Stomach smooth muscle (tissue), 2 donors: Measurements from ENCODE around the gene ADAMTS9.

Experiments
- H3K27ac ChIP-seq: one replicate; pipeline ENCODE4 v1.7.0; 2013; ENCODE audit warnings: mild to moderate bottlenecking, low read length, inconsistent platforms
- H3K27me3 ChIP-seq, 2 donors: one replicate each; pipeline ENCODE4 v1.7.0; 2013; ENCODE audit warnings: low read length in 2 of 2; ENCODE audit not compliant: insufficient read depth in 2 of 2, control insufficient read depth in 1 of 2
- H3K36me3 ChIP-seq, 2 donors: one replicate each; pipeline ENCODE4 v1.7.0; 2013; ENCODE audit warnings: low read length in 2 of 2; ENCODE audit not compliant: control insufficient read depth in 2 of 2, insufficient read depth in 2 of 2
- H3K4me1 ChIP-seq: one replicate; pipeline ENCODE4 v1.7.0; 2013; ENCODE audit warnings: low read length; ENCODE audit not compliant: control insufficient read depth, insufficient read depth
- H3K4me3 ChIP-seq, 2 donors: one replicate each; pipeline ENCODE4 v1.7.0; 2013; ENCODE audit warnings: low read length in 2 of 2
- H3K9ac ChIP-seq, 2 donors: one replicate each; pipeline ENCODE4 v1.7.0; 2013; ENCODE audit warnings: low read length in 2 of 2, mild to moderate bottlenecking in 1 of 2
- H3K9me3 ChIP-seq, 2 donors: one replicate each; pipeline ENCODE4 v1.7.0; 2013; ENCODE audit warnings: low read length in 2 of 2; ENCODE audit not compliant: control insufficient read depth in 2 of 2
- donor health status: healthy.
- donor health status: Pancreatic carcinoma.

ADAMTS9 gene

GRCh38 chr3:64595253-64595694, 92.5 kb downstream of the ADAMTS9 start:
- Histone ChIP-seq H3K9ac (no peak overlapping the region), H3K9me3 (no peaks in the 10 kb centered on the region), H3K4me3 (no peak overlapping the region), H3K27me3 (no peaks in the 10 kb centered on the region), H3K4me1 (peaks cover 6% of the 10 kb centered on the region), H3K36me3 (peaks cover 0 to 4% of the 10 kb centered on the region in 2 donors), H3K27ac (no peak overlapping the region)

- Histone ChIP-seq H3K27ac (no peak overlapping the region), H3K9me3 (no peaks in the 10 kb centered on the region), H3K4me1 (peaks cover 6% of the 10 kb centered on the region), H3K36me3 (peaks cover 0 to 4% of the 10 kb centered on the region in 2 donors), H3K4me3 (no peak overlapping the region), H3K9ac (no peak overlapping the region), H3K27me3 (no peaks in the 10 kb centered on the region)
These were observed 93.7 kb downstream of the ADAMTS9 start for GRCh38 chr3:64594134-64594533.

GRCh38 chr3:64593350-64593749, 94.5 kb downstream of the ADAMTS9 start:
- H3K4me1 ChIP-seq = peaks cover 6% of the 10 kb centered on the region
- no peak overlapping the region for H3K9ac ChIP-seq
- H3K36me3 ChIP-seq = peaks cover 0 to 2% of the 10 kb centered on the region in 2 donors
- no peak overlapping the region for H3K27ac ChIP-seq
- H3K27me3 ChIP-seq = no peaks in the 10 kb centered on the region
- H3K4me3 ChIP-seq = no peak overlapping the region
- H3K9me3 ChIP-seq = no peaks in the 10 kb centered on the region

- Histone ChIP-seq H3K27me3 (no peaks in the 10 kb centered on the region), H3K36me3 (peaks cover 0 to 2% of the 10 kb centered on the region in 2 donors), H3K9ac (no peak overlapping the region), H3K4me1 (peaks cover 6% of the 10 kb centered on the region), H3K9me3 (no peaks in the 10 kb centered on the region), H3K4me3 (no peak overlapping the region), H3K27ac (no peak overlapping the region)
These were observed 96.2 kb downstream of the ADAMTS9 start for GRCh38 chr3:64591615-64592014.

GRCh38 chr3:64588380-64588779, 99.4 kb downstream of the ADAMTS9 start:
- Histone ChIP-seq H3K27me3 (no peaks in the 10 kb centered on the region), H3K36me3 (no peaks in the 10 kb centered on the region), H3K9ac (no peak overlapping the region), H3K4me1 (no peaks in the 10 kb centered on the region), H3K27ac (no peak overlapping the region), H3K4me3 (no peak overlapping the region), H3K9me3 (no peaks in the 10 kb centered on the region)

- H3K9ac ChIP-seq = no peak overlapping the region
- H3K27ac ChIP-seq = no peak overlapping the region
- no peak overlapping the region for H3K4me3 ChIP-seq
- no peaks in the 10 kb centered on the region for H3K27me3 ChIP-seq
- no peaks in the 10 kb centered on the region for H3K36me3 ChIP-seq
- no peaks in the 10 kb centered on the region for H3K9me3 ChIP-seq
- H3K4me1 ChIP-seq = no peaks in the 10 kb centered on the region
These were observed 100.8 kb downstream of the ADAMTS9 start for GRCh38 chr3:64586952-64587351.

- no peaks in the 10 kb centered on the region for H3K27me3 ChIP-seq
- no peaks in the 10 kb centered on the region for H3K36me3 ChIP-seq
- no peak overlapping the region for H3K9ac ChIP-seq
- H3K4me3 ChIP-seq = no peak overlapping the region
- no peak overlapping the region for H3K27ac ChIP-seq
- no peaks in the 10 kb centered on the region for H3K9me3 ChIP-seq
- no peaks in the 10 kb centered on the region for H3K4me1 ChIP-seq
These were observed 103.6 kb downstream of the ADAMTS9 start for GRCh38 chr3:64584179-64584578.

GRCh38 chr3:64578797-64579196, 109.0 kb downstream of the ADAMTS9 start:
- Histone ChIP-seq H3K9me3 (no peaks in the 10 kb centered on the region), H3K27ac (no peak overlapping the region), H3K4me1 (no peaks in the 10 kb centered on the region), H3K27me3 (no peaks in the 10 kb centered on the region), H3K36me3 (no peaks in the 10 kb centered on the region), H3K9ac (no peak overlapping the region), H3K4me3 (no peak overlapping the region)

GRCh38 chr3:64578062-64578770, 109.6 kb downstream of the ADAMTS9 start:
- no peak overlapping the region for H3K27ac ChIP-seq
- H3K9ac ChIP-seq = no peak overlapping the region
- no peaks in the 10 kb centered on the region for H3K9me3 ChIP-seq
- H3K4me3 ChIP-seq = no peak overlapping the region
- H3K27me3 ChIP-seq = no peaks in the 10 kb centered on the region
- no peaks in the 10 kb centered on the region for H3K4me1 ChIP-seq
- H3K36me3 ChIP-seq = no peaks in the 10 kb centered on the region

- no peak overlapping the region for H3K27ac ChIP-seq
- no peaks in the 10 kb centered on the region for H3K36me3 ChIP-seq
- H3K27me3 ChIP-seq = no peaks in the 10 kb centered on the region
- no peaks in the 10 kb centered on the region for H3K9me3 ChIP-seq
- no peak overlapping the region for H3K9ac ChIP-seq
- H3K4me3 ChIP-seq = no peak overlapping the region
- H3K4me1 ChIP-seq = no peaks in the 10 kb centered on the region
These were observed 111.5 kb downstream of the ADAMTS9 start for GRCh38 chr3:64576211-64576775.

- Histone ChIP-seq H3K4me1 (no peaks in the 10 kb centered on the region), H3K9ac (no peak overlapping the region), H3K36me3 (no peaks in the 10 kb centered on the region), H3K27ac (no peak overlapping the region), H3K4me3 (no peak overlapping the region), H3K9me3 (no peaks in the 10 kb centered on the region), H3K27me3 (no peaks in the 10 kb centered on the region)
These were observed 112.5 kb downstream of the ADAMTS9 start for GRCh38 chr3:64575211-64575844.
